ENCODE data around the gene ARHGAP11A.

DNA sequence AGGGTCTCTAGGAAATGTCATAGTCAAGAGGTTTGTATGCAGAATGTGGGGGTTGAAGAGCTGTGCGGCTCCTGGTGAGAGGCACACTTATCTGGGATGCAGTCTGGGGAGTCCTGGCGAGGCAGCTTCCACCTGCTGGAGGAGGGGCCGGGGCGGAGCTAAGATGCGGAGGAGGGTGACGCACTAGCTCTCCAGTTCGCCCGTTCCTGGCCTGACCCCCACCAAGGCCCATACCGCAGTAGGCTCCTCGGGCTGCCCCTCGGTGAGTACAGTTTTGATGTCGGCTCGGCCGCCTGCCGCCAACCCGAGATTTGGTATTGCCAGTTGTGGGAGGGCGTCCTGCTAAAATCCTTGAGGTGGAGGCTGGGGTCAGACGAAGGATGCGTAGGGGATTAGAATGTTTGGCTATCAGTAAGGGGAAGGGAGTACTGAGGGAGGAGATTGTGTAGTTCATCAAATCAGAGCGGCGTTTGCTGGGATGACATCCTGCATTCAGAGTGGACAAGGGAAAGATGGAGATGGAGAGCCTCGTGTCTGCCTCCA, 26.3 kb downstream of the ARHGAP11A start, which contains the start of gene SCG5:
- no peak for TF ChIP-seq ZNF274 (IDR thresholded peaks at IDR 0.05; ENCODE audit: borderline replicate concordance, low read depth, low read length)
- TF ChIP-seq KDM1A (IDR thresholded peaks at IDR 0.05), result peak; percentile 69 to 78
- TF ChIP-seq MAZ (CRISPR knock-in tag; conservative IDR thresholded peaks at IDR 0.05 in 1 of 2, IDR thresholded peaks at IDR 0.05 in 1 of 2), result no peak
- no peak for TF ChIP-seq NR2C1 (IDR thresholded peaks at IDR 0.05)
- TF ChIP-seq NR2C1 (tag; IDR thresholded peaks at IDR 0.05), result no peak
- TF ChIP-seq MECOM (CRISPR knock-in tag; IDR thresholded peaks at IDR 0.05), result no peak
- TF ChIP-seq, protein P1, sequence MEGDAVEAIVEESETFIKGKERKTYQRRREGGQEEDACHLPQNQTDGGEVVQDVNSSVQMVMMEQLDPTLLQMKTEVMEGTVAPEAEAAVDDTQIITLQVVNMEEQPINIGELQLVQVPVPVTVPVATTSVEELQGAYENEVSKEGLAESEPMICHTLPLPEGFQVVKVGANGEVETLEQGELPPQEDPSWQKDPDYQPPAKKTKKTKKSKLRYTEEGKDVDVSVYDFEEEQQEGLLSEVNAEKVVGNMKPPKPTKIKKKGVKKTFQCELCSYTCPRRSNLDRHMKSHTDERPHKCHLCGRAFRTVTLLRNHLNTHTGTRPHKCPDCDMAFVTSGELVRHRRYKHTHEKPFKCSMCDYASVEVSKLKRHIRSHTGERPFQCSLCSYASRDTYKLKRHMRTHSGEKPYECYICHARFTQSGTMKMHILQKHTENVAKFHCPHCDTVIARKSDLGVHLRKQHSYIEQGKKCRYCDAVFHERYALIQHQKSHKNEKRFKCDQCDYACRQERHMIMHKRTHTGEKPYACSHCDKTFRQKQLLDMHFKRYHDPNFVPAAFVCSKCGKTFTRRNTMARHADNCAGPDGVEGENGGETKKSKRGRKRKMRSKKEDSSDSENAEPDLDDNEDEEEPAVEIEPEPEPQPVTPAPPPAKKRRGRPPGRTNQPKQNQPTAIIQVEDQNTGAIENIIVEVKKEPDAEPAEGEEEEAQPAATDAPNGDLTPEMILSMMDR (IDR thresholded peaks at IDR 0.05 in 2 of 3, conservative IDR thresholded peaks at IDR 0.05 in 1 of 3; ENCODE audit: insufficient read depth in 2 of 3, low read depth in 1 of 3, low read length in 3 of 3), result no peak
- no peak for TF ChIP-seq RFX5 (IDR thresholded peaks at IDR 0.05; ENCODE audit: low read depth, low read length)
- no peak for TF ChIP-seq HCFC1 (IDR thresholded peaks at IDR 0.05; ENCODE audit: low read depth, low read length)
- TF ChIP-seq ZNF282 (CRISPR knock-in tag; IDR thresholded peaks at IDR 0.05), result no peak
- no peak for TF ChIP-seq TARDBP (IDR thresholded peaks at IDR 0.05)
- TF ChIP-seq BHLHE40 (IDR thresholded peaks at IDR 0.05; ENCODE audit: low read length), result no peak
